Progenitor cell of endocrine pancreas (in vitro differentiated cells): ENCODE results near the gene ENDOD1. TPM values are rescaled to one million over a fixed set of nuclear protein-coding genes. Genes with fewer than 3 reads are reported as not detected.

ENCODE experiments used
- DNase-seq: peaks from one replicate; pipeline ENCODE4 v3.0.0; 2021; ENCODE audit warnings: low spot score; ENCODE audit not compliant: unreplicated experiment
- H3K27ac Mint-ChIP-seq: 2 replicates; pipeline ENCODE4 v1.8.0; 2021; ENCODE audit warnings: mild to moderate bottlenecking, moderate library complexity, mixed read lengths
- H3K27me3 Mint-ChIP-seq: 2 replicates; pipeline ENCODE4 v1.8.0; 2021; ENCODE audit warnings: mixed read lengths
- H3K36me3 Mint-ChIP-seq: 2 replicates; pipeline ENCODE4 v1.8.0; 2022; ENCODE audit warnings: mixed read lengths; ENCODE audit not compliant: insufficient read depth
- H3K4me1 Mint-ChIP-seq: 2 replicates; pipeline ENCODE4 v1.8.0; 2021; ENCODE audit warnings: low read depth, mixed read lengths
- H3K4me3 Mint-ChIP-seq: 2 replicates; pipeline ENCODE4 v1.8.0; 2021; ENCODE audit warnings: low read depth, mild to moderate bottlenecking, moderate library complexity, mixed read lengths
- H3K9me3 Mint-ChIP-seq: 2 replicates; pipeline ENCODE4 v1.8.0; 2021; ENCODE audit warnings: low read depth, mixed read lengths
- total RNA-seq: library from RNA; stranded (reverse); gene quantifications from 2 replicates; pipeline ENCODE4 v1.2.1, GENCODE V29; 2021
- TF ChIP-seq, protein P1 (sequence below): fragments of 200-600 bp; sonication (generic); IDR thresholded peaks from one replicate; pipeline ENCODE4 v1.5.0; 2021; ENCODE audit warnings: antibody characterized with exemption, mild to moderate bottlenecking; ENCODE audit not compliant: unreplicated experiment

Gene ENDOD1
- total RNA-seq, 1 donor from 2014 or later = 2.1 TPM

DNA sequence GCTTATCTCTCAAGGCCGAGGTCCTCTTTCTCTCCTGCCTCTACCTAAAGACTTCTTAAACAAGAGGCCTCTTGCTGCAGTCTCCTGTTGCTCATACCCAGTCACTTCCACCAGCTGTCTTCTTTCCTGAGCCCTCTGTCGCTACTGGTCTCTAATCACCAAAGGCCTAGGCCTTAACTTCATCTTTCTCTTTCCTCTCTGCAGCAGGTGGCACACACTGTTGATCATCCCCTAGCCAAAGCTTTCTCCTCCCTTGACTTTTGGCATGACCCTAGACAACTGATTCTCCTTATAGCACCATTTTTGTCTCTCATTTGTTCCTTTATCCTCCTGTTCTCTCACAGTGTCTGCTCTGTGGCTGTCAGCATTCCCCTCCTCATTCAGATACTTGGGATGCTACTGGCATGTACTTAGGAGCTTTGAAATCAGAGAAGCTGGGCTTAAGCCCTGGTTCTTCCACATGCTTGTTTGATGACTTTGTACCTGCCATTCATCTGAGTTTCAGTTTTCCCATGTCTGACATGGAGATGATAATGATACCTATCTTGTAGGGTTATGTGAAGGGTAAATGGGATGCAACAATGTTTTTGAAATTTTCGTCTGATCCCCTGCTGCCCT is 22.4 kb downstream of the ENDOD1 start:
- Mint-ChIP-seq H3K4me1 (peaks cover 9% of the 10 kb centered on the region), H3K36me3 (no peaks in the 10 kb centered on the region), H3K4me3 (no peak overlapping the region), H3K27me3 (peaks cover 6% of the 10 kb centered on the region), H3K27ac (no peak overlapping the region), H3K9me3 (no peaks in the 10 kb centered on the region)
- no peak for DNase-seq
- TF ChIP-seq, protein P1, sequence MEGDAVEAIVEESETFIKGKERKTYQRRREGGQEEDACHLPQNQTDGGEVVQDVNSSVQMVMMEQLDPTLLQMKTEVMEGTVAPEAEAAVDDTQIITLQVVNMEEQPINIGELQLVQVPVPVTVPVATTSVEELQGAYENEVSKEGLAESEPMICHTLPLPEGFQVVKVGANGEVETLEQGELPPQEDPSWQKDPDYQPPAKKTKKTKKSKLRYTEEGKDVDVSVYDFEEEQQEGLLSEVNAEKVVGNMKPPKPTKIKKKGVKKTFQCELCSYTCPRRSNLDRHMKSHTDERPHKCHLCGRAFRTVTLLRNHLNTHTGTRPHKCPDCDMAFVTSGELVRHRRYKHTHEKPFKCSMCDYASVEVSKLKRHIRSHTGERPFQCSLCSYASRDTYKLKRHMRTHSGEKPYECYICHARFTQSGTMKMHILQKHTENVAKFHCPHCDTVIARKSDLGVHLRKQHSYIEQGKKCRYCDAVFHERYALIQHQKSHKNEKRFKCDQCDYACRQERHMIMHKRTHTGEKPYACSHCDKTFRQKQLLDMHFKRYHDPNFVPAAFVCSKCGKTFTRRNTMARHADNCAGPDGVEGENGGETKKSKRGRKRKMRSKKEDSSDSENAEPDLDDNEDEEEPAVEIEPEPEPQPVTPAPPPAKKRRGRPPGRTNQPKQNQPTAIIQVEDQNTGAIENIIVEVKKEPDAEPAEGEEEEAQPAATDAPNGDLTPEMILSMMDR = no peak

DNA sequence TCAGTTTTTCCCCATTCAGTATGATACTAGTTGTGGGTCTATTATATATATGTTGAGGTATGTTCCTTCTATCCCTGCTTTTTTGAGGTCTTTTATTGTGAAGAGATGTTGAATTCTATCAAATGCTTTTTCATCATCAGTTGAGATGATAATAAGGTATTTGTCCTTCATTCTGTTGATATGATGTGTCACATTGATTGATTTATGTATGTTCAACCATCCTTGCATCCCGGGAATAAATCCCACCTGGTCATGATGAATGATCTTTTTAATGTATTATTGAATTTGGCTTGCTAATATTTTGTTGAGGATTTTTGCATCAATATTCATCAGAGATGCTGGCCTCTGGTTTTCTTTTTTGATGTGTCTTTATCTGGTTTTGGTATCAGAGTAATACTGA is 26.0 kb downstream of the ENDOD1 start:
- peaks cover 3% of the 10 kb centered on the region for H3K27me3 Mint-ChIP-seq
- H3K9me3 Mint-ChIP-seq = peaks cover 3% of the 10 kb centered on the region
- no peak for DNase-seq

DNA sequence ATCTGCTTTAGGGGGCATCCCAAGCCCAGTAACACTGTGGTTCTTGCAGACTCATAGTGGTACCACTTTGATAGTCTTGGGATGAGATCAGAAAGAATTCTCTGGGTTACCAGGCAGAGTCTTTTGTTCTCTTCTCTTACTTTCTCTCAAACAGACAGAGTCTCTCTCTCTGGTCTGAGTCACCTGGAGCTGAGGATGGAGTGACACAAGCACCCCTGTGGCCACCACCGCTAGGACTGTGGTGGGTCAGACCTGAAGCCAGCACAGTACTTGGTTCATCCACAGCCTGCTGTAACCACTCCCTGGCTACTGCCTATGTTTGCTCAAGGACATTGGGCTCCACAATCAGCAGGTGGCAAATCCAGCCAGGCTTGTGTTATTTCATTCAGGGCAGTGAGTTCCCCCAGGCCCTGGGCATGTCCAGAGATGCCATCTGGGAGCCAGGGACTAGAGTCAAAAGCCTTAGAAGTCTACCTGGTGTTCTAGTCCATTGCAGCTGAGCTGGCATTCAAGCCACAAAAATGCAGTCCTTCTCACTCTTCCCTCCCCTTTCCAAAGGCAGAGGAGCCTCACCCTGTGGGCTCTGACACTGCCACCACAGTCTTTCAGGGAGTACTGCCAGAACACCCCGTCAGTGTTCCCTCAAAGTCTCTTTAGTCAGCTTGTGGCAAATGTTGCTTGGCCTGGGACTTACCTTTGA is 29.9 kb downstream of the ENDOD1 start:
- H3K9me3 Mint-ChIP-seq = peaks cover 3% of the 10 kb centered on the region
- H3K36me3 Mint-ChIP-seq = peaks cover 1% of the 10 kb centered on the region
- H3K4me3 Mint-ChIP-seq = no peak overlapping the region
- no peak for DNase-seq
- H3K27ac Mint-ChIP-seq = no peak overlapping the region
- peaks cover 4% of the 10 kb centered on the region for H3K4me1 Mint-ChIP-seq
- peaks cover 3% of the 10 kb centered on the region for H3K27me3 Mint-ChIP-seq
- TF ChIP-seq, protein P1 = no peak

More for the DNA sequence above, 26.0 kb downstream of the ENDOD1 start:
- Mint-ChIP-seq H3K27ac (no peak overlapping the region), H3K4me1 (no peaks in the 10 kb centered on the region), H3K4me3 (no peak overlapping the region), H3K36me3 (peaks cover 1% of the 10 kb centered on the region)
- TF ChIP-seq, protein P1 = no peak

DNA sequence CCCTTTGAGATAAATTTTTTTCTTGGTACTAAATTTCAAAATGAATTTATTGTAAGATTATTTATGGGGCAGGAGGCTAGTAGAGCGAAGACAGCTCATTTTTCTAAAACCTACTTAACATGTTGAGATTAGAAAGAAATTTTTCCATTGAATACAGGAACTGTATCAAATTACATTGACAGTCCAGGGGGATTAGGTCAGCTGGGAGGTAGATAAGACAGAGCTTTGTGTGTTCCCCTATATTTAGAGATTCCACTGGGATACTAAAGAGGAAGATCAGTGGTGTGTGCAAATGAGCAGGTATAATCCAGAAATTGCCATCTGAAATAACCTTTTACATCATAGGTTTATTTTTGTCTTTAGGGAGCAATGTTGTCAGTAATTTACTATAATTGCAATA is 32.1 kb downstream of the ENDOD1 start:
- Mint-ChIP-seq H3K4me1 (peaks cover 4% of the 10 kb centered on the region), H3K27me3 (peaks cover 3% of the 10 kb centered on the region), H3K36me3 (peaks cover 1% of the 10 kb centered on the region), H3K9me3 (peaks cover 3% of the 10 kb centered on the region), H3K27ac (no peak overlapping the region), H3K4me3 (no peak overlapping the region)
- TF ChIP-seq, protein P1 = no peak
- no peak for DNase-seq

DNA sequence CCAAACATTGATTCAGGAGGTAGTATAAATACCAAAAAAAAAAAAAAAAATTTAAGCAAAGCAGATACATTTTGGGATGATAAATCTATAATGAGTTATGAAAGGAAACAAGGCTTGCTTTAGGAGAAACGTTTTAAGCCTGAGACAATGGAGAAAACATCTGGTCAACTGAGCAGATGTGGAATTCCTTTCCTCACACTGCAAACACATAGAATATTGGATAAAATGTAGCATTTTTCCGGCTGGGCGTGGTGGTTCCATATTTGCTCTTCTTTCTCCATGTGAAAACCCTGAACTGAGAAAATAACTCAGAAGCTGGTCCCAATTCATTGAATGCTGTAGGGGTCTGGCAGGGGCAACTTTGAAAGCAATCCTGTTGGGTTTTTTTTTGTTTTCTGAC is 33.9 kb downstream of the ENDOD1 start:
- peaks cover under 1% of the 10 kb centered on the region for H3K27me3 Mint-ChIP-seq
- peaks cover 1% of the 10 kb centered on the region for H3K9me3 Mint-ChIP-seq
- DNase-seq = no peak
- H3K36me3 Mint-ChIP-seq = no peaks in the 10 kb centered on the region
- no peak overlapping the region for H3K27ac Mint-ChIP-seq
- TF ChIP-seq, protein P1 = no peak
- no peak overlapping the region for H3K4me3 Mint-ChIP-seq
- H3K4me1 Mint-ChIP-seq = peaks cover 4% of the 10 kb centered on the region
